Measurements from ENCODE around the gene OR52I2.

The OR52I2 gene

DNA sequence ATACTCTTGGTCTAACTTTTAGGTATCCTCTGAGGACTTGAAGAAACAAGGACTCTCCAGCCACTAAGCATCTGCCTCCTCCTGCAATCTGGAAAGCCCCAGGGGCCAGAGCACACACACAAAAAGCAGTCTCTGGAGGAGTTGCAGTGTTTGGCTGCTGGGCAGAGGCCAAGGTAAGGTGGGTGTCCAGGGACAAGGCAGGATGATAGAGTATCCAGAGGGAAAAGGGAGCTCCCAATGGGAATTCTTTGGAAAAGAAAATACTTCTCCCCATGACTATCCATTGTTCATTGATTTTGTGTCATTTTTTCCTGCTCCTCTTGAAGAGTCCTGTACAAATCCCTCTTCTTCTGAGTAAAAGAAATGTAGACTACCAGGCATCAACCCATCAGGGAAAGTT lies at the start of gene OR52I2:
OR52I2 (plus strand) TSS at position 301 of the 400 bp plus-strand sequence.
- DNase-seq (ENCODE audit: low read depth, low spot score) = no peak

DNA sequence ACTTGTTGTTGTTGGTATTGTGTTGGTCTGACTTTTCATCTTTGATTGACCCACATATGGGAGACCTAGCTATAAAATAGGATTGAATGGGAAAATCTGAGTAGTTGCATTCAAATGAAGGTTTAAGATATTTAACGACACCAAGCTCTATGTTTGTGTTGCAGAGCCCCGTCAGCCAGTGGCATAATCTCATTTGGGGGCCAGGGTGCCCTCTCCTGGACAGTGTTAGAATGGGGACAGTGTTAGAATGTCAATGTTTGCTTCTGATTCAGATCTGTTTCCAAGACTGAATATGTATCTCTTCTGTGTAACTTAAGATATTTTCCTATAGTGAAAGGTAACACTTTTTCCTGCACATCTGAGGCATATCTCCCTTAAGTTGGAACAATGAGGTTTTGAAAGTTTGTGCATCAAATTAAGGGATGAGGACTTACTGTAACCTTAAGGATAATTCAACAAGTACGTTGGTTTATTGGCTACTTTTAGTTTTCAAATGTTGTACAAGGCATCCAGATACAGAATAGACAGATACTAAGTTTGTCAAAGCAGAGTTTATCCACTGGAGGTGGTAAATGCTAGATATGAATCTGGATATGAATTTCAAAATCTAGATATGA lies 41.8 kb upstream of the OR52I2 start:
- no peak for DNase-seq (ENCODE audit: low read depth, low spot score)

DNA sequence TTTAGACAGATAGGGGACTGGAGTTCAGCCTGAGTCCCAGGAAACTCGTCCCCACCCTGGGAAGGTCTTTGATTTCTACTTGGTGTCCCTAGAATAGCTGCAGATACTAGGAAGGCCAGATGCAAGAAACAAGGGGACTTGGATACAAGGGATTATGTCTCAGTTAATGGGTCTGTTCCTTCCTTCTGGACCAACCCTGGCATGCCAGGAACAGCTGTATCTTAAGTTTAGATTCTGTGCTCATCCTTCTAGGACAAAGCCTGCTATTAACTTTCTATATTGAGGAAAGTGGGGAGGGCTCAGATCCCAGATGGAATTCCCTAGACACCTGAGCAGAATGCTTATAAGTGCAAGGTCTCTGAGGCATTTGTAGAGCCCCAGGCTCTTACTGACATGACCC lies 40.5 kb upstream of the OR52I2 start:
- no peak for DNase-seq (ENCODE audit: low read depth, low spot score)

DNA sequence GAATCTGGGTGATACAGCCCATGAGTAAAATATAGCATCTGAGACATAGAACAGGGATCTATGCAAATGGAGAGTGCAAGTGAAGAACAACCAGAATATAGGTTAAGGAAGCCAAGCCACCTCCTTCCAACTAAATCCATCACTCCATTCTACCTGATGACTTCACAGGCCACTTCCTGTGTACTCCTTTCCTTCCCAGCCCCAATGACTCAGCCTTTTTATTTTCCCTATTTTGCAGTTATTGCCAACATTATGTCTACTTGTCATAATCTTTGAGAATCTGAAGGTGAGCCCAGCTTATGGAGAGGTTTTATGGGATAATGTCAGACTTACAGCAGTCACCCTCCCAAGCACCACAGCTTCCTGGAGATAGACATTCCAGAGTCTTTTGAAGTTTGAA lies 38.0 kb upstream of the OR52I2 start:
- no peak for DNase-seq (ENCODE audit: low read depth, low spot score)

DNA sequence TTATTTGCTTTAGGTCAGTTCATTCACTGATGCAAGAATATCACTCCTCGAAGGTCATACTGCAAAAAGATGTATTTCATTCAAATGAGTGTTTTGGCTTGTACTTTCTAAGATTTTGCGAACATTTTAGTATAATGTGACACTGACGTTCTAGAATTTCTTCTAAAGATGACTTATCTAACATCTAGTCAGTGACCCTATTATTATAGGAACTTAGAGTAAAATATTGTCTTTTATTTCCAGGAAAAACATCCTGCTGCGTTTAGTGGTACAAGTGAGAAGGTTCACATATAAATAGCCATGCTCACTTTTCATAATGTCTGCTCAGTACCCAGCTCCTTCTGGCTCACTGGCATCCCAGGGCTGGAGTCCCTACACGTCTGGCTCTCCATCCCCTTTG lies 36.7 kb upstream of the OR52I2 start, which contains the start of gene OR52M1:
OR52M1 (plus strand) TSS at position 301 of the 400 bp plus-strand sequence; CDS start at position 301, 0 bp downstream.
- no peak for DNase-seq (ENCODE audit: low read depth, low spot score)

DNA sequence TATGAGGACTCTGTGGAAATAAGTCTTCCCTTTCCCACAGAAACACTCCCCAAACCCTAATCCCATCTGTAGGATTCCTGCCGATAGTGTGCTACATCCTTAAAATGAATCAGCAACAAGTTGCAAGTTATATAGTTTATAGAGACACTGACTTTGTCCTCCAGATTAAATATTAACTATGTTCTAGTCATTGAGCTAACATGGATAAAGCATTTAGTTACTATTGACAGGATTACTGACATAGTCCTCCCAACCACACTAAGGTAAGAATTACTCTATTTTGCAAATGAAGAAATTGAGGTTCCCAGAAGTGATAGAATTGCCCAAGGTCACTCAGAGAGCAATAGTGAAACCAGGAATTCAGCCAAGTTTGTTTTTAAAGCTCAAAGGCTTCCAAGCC lies 34.7 kb upstream of the OR52I2 start:
- DNase-seq (ENCODE audit: low read depth, low spot score) = no peak

DNA sequence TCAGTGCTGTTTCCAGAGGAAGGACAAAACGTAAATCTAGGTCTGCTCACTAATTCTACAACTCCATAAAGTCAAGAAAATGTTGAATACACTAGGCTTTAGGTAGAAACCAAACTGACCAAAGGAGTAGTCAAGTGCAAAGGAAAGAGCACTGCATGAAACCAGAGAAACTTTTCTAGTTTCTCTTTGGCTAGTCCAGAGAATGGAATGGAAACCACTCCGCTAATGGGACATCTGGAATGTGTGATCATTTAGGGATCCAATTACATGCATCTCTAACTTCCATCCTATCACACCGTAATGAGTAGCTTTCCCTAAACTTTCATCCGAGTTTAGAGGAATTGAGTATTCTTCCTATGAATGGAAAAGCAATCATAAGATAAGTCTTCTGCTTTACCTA lies 34.1 kb upstream of the OR52I2 start:
- DNase-seq (ENCODE audit: low read depth, low spot score) = no peak

DNA sequence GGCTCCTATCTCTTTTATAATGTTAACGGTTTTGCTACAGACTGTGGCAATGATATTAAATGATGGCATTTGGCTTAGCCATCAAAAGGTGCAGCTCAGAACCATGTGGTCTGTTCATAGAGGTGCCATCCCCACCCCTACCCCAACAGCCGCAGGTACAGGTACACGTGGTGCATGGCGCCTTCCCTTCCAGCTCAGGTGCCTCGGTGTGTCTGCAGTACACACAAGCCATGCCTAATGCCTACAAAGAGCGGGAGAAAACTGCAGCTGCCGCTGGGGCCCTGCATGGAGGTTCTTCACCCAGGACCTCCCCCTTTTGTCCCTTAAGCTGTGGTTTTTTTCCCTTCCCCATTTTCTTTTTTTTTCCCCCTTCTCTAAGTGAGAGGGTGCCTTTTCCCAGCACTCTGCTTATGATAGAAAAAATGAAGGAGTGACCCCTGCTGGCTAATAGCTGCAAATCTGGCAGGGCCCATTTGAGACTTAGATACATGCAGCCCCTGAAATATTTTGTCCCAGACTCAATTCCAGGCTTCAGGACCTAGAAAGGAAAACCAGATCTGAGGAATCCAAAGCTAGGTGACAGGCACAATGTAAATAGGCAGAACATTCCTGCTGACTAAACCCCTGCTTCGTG lies 30.1 kb upstream of the OR52I2 start:
- DNase-seq (ENCODE audit: low read depth, low spot score) = no peak

DNA sequence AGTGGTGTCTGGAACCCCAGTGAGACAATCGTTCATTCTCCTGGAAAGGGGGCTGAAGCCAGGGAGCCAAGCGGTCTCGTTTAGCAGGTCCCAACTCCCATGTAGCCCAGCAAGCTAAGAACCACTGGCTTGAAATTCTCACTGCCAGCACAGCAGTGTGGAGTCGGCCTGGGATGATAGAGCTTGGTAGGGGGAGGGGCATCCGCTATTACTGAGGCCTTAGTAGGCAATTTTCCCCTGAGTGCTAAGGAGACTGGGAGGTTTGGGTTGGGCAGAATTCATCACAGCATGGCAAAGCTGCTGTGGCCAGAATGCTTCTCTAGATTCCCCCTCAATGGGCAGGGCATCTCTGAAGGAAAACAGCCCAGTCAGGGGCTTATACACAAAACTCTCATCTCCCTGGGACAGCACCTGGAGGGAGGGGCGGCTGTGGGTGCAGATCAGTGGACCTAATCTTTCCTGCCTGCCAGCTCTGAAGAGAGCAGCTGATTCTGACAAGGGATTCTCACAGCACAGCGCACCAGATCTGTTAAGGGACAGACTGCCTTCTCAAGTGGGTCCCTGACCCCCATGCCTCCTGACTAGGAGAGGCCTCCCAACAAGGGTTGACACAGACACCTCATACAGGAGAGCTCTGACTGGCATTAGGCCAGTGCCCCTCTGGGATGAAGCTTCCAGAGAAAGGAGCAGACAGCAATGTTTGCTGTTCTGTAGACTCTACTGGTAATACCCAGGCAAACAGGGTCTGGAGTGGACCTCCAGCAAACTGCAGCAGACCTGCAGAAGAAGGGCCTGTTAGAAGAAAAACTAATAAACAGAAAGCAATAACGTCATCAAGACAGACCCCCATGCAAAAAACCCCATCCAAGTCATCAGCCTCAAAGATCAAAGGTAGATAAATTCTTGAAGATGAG lies 21.8 kb upstream of the OR52I2 start:
- DNase-seq (ENCODE audit: low read depth, low spot score) = no peak

DNA sequence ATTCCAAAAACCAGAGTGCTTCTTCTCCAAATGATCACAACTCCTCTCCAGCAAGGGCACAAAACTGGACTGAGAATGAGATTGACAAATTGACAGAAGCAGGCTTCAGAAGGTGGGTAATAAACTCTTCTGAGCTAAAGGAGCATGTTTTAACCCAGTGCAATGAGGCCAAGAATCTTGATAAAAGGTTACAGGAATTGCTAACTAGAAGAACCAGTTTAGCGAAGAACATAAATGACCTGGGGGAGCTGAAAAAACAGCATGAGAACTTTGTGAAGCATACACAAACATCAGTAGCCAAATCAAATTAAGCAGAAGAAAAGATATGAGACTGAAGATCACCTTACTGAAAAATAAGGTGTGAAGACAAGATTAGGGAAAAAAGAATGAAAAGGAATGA lies 21.1 kb upstream of the OR52I2 start:
- no peak for DNase-seq (ENCODE audit: low read depth, low spot score)

DNA sequence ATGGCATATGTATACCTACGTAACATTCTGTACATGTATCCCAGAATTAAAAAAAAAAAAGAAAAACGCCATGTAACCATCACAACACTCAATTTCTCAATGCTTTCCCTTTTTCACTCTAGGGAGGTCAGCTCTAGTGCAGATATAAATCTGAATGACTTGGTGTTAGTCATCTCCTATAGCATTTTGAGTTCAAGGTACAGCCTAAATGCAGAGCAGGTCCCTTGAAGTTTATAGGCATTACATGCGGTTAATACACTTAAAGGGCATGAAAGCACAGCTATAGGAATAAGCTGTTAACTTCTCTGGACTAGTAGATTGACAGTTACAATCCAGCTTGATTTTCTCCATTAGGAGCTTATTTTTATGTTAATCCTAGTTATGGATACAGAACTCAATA lies 16.2 kb upstream of the OR52I2 start:
- no peak for DNase-seq (ENCODE audit: low read depth, low spot score)

DNA sequence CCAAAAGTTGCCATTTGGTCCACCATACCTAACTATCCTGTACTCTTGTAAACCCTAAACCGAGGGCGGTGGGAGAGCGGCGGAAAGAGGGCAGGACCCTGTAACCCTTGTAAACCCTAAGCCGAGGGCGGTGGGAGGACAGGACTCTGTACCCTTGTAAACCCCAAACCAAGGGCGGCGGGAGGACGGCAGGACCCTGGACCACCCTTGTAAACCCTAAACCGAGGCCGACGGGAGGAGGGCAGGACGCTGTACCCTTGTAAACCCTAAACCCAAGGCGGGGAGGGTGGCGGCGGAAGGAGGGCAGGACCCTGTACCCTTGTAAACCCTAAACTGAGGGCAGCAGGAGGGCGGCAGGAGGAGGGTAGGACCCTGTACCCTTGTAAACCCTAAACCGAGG lies 12.5 kb upstream of the OR52I2 start:
- DNase-seq (ENCODE audit: low read depth, low spot score) = no peak

DNA sequence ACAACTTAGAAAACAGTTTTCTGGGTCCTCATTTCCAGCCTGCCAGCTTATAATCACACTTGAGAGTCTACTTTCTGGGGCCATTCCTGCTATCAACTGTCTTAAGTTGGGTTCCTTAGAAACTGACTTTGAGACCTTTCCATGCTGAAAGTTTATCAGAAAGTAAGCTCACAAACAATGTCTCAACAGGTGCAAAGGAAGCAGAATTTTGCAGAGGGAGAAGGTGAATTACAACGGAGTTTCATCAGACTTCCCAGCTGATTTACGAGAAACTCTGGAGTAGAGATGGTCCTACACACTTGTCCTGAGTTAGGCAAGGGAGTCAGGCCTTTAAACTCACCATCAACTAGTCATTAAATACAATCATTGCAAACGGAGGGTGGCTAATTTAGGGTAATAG lies 4.7 kb upstream of the OR52I2 start:
- DNase-seq (ENCODE audit: low read depth, low spot score) = no peak

DNA sequence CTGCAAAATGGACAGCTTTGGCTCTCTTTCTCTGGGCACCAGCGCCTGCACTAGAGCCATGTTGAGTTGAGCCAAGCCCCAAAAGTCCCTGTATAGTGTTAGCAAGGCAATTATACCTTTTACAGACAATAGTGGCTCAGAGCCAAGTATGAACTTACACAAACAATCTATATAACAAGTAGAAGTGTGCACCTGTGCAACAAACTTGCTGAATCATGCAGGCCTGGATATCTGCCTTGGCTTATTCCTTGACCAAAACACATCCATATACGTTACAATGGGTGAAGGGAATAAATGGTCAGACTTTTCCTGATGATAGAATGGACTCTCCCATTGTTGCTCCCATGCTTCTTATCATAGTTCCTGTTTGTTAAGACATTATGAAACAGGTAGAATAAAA lies 3.8 kb upstream of the OR52I2 start:
- DNase-seq (ENCODE audit: low read depth, low spot score) = no peak

DNA sequence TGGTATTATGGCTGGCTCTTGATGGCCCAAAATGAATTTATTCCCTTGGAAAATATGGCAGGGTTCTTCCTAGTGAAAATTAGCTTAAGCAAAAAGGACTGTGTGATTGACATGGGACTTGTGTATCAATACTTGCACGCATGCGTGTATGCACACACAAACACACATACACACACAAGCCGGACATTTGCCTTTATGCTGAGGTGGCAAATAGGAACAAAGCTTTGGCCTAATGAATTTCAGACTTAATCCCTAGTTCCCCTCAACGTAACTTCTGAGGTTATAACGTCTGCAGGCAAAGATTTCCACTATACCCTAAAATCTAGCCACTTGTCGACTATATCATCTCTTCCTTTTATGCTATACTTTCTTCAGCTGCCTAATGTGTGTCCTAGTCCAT lies 2.9 kb upstream of the OR52I2 start:
- no peak for DNase-seq (ENCODE audit: low read depth, low spot score)

DNA sequence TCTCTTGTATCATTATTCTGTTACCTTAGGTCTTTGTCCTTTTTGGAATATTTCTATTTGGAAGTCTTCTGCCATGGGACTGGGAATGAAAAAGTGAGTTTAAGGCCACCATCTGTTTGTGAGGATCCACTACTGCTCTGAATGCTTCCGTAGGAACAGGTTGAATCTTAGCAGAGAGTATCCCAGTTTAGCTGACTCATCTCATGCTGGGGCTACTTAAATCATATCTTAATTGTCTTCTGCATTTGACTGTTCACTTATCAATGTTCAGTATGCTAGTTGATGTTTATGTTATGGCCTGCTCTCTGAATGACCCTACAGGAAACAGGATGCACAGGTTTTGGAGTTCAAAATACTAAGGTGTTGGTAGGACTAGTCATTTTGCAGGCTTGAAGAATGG lies 1.4 kb upstream of the OR52I2 start:
- no peak for DNase-seq (ENCODE audit: low read depth, low spot score)

DNA sequence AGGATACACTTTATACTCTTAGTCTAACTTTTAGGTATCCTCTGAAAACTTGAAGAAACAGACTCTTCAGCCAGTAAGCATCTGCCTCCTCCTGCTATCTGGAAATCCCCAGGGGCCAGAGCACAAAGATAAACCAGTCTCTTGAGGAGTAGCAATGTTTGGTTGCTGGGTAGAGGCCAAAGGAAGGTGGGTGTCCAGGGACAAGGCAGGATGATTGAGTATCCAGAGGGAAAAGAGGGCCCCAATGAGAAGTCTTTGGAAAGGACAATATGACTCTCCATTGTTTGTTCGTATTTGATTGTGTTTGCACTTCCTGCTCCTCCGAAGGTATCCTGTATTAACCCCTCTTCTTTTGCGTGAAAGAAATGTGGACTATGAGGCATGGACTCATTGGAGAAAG lies 7.5 kb downstream of the OR52I2 start:
- DNase-seq (ENCODE audit: low read depth, low spot score) = no peak

DNA sequence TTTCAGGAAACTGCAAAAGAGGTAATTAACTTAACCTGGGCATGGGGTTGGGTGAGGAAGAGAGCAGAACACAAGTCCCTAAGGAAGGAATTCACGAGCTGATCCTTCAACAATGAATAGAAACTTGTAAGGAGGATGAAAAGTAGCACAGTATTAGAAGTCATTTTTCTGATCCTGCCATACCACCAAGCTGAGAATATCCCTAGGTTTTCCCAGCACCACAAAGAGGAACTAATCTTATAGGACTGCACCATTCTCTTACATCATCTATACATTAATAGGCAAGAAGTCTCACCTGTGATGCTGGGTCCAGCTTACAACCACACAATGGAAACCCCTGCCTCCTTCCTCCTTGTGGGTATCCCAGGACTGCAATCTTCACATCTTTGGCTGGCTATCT lies 12.2 kb downstream of the OR52I2 start, which contains the start of gene OR52I1:
OR52I1 (plus strand) TSS at position 301 of the 400 bp plus-strand sequence; CDS start at position 301, 0 bp downstream.
- DNase-seq (ENCODE audit: low read depth, low spot score) = no peak

DNA sequence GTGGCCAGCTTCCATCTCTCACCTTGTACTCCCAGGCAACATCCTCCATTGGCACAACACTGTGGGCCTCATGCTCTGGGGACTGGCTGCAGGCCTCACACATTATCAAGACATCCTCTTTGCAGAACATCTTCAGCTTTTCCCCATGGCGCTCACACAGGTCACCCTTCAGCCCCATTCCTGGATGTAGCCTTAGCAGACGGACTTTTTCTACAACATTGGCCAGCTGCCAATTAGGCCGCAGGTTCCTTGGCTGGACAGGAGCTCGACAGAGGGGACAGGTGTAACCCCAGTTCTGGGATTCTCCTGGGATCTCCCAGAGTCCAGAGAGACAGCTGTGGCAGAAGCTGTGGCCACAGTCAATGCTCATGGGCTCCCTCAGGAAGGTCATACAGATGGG lies 23.5 kb downstream of the OR52I2 start:
- no peak for DNase-seq (ENCODE audit: low read depth, low spot score)

DNA sequence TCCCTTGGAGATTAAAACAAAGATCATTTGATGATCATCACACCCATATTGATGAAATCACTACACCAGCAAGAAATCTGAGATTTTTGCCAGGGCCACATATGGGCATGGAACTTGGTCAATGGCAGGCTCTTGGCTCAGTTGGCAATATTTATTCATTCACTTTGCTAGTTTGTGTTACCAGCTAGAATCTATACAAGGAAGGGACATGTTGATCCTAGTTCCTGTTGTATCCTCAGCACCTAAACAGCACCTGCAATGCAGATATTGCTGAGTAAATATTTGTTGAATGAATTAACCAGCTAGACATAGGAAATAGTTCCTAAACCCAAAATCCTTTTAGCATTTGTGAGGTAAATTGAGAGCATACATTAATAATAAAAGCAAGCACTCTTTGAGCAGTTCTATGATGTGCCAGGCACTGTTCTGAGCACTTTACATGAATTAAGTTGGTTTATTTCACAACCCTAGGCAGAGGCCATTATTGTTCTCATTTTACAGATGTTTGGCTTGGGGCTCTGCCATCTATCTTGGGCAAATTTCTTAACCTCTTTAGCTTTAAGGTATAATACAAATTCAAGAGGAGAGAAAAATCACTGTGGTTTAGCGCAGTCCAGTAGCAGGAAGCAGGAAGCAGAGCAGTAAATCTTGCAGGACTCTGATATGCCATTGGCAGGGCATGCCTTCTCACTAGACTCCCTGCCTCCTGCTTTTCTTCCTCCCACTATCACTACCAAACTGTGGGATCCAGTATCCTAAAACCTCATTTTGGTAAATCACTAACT lies 24.9 kb downstream of the OR52I2 start:
- DNase-seq (ENCODE audit: low read depth, low spot score) = no peak

DNA sequence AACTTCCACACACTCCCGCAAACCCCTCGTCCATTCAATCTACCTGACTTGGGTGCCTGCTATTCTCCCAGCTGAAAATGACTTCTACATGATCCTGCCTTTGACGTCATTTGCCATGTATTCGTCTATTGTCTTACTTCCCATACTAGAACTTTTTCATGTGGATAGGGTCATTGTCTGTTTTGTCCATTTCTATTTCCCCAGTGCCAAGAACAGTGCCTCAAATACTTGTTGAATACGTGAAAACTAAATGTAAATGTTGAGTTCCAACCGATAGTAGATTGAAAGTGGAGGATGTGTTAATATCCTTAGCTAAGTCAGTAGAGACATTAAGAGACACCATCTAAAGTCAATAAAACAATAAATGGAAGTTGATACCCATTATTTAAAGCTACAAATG lies 25.6 kb downstream of the OR52I2 start:
- no peak for DNase-seq (ENCODE audit: low read depth, low spot score)

All from brain pericyte (primary cell).